IPS-18a (cell line): ENCODE measurements around the gene TUB.

Experiments
- H3K27ac ChIP-seq: one replicate; pipeline ENCODE4 v1.5.1; 2013; ENCODE audit warnings: low read length
- H3K27me3 ChIP-seq: one replicate; pipeline ENCODE4 v1.6.1; 2013; ENCODE audit warnings: mild to moderate bottlenecking, low read length; ENCODE audit not compliant: control insufficient read depth, insufficient read depth
- H3K36me3 ChIP-seq: one replicate; pipeline ENCODE4 v1.6.1; 2013; ENCODE audit warnings: low read depth, low read length; ENCODE audit not compliant: control insufficient read depth
- H3K4me1 ChIP-seq: one replicate; pipeline ENCODE4 v1.6.1; 2013; ENCODE audit warnings: low read depth, low read length; ENCODE audit not compliant: control insufficient read depth
- H3K4me3 ChIP-seq: one replicate; pipeline ENCODE4 v1.5.1; 2013; ENCODE audit warnings: low read length
- H3K9ac ChIP-seq: one replicate; pipeline ENCODE4 v1.6.1; 2013; ENCODE audit warnings: mild to moderate bottlenecking, low read length, moderate library complexity
- H3K9me3 ChIP-seq: one replicate; pipeline ENCODE4 v1.6.1; 2013; ENCODE audit warnings: low read depth, low read length; ENCODE audit not compliant: control insufficient read depth

The TUB gene

DNA sequence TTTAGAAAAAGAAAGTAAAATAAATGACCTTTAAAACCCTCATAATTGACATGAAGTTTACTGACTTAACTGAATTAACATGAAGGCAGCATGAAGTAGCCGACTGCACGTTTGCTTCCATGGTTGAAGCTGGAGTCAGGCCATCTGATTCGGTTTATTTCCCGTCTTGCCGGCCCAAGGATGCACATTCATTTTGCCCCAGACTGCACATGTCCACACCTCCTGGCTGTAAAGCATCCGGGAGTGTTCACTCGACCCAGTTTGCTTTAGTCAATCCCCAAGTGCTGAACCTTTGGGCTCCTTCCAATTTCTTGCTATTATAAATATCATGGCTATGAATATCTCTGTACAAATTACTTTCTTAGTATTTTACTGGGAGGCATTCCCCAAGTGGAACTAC, 17.7 kb upstream of the TUB start:
- H3K27ac ChIP-seq = no peak overlapping the region
- peaks cover 5% of the 10 kb centered on the region for H3K4me1 ChIP-seq
- no peaks in the 10 kb centered on the region for H3K36me3 ChIP-seq
- H3K4me3 ChIP-seq = no peak overlapping the region
- no peak overlapping the region for H3K9ac ChIP-seq
- no peaks in the 10 kb centered on the region for H3K27me3 ChIP-seq
- no peaks in the 10 kb centered on the region for H3K9me3 ChIP-seq

DNA sequence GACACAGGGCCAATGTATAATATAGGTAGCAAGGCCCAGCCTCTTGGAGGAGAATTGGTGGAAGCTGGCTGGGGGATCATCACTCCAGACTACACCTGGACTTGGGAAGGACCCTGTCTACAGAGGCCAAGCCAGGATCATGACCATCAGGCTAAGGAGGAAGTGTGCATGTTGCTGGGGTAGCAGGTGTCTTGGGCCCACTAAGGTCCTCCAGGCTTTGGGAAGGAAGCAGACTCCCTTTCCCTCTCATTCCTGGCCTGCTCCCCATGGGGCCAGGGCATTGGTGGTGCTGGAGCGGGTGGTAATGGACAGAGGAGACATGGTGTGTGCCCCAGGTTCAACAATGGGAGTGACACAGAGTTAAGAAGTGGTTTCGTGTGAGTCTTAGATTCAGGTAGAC, 16.0 kb upstream of the TUB start:
- Histone ChIP-seq H3K4me3 (no peak overlapping the region), H3K36me3 (no peaks in the 10 kb centered on the region), H3K9me3 (no peaks in the 10 kb centered on the region)

DNA sequence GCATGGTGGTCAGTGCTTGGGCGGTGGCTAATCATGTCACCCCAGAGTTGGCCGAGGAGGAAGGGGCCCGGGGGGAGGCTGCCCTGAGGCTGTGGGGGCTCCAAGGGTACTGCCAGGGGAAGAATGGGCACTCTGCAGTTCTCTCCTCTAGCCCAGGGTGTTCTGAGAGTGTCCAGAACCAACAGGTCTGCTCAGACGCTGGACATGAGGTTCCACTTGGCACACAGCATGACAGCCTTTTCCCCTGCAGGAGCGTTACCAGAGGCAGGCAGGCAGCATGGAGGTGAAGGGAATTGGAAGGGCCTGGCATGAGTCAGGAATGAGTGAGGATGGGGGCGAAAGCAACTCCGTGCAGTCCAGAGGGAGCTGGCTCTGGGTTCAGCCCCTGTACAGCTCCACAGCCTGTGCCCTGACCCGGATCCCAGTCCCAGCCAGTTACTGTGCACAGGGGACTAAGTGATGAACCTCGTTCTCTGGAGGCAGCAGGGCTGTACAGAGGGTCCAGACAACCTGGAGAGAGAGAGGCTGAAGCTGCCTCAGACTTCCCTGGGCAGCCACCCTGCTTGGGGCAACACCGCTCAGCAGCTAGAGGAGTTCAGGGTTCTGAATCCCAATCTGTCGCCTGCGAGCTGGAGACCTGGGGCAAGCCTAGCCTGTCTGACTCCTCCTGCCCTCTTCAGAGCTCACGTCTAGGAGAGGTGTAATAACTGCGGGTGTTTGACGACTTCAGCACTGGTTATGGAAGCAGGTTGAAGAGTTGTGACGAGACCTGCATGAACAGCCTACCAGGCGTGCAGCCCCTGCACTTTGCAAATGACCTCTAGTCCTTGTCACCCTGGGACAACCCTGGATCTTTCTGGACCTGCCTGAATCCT, 14.7 kb upstream of the TUB start:
- Histone ChIP-seq H3K9ac (no peak overlapping the region), H3K36me3 (no peaks in the 10 kb centered on the region), H3K4me3 (no peak overlapping the region), H3K27me3 (no peaks in the 10 kb centered on the region), H3K9me3 (no peaks in the 10 kb centered on the region), H3K4me1 (peaks cover 5% of the 10 kb centered on the region), H3K27ac (no peak overlapping the region)

More for the DNA sequence above, 16.0 kb upstream of the TUB start:
- Histone ChIP-seq H3K4me1 (peaks cover 5% of the 10 kb centered on the region), H3K27ac (no peak overlapping the region), H3K27me3 (no peaks in the 10 kb centered on the region), H3K9ac (no peak overlapping the region)

DNA sequence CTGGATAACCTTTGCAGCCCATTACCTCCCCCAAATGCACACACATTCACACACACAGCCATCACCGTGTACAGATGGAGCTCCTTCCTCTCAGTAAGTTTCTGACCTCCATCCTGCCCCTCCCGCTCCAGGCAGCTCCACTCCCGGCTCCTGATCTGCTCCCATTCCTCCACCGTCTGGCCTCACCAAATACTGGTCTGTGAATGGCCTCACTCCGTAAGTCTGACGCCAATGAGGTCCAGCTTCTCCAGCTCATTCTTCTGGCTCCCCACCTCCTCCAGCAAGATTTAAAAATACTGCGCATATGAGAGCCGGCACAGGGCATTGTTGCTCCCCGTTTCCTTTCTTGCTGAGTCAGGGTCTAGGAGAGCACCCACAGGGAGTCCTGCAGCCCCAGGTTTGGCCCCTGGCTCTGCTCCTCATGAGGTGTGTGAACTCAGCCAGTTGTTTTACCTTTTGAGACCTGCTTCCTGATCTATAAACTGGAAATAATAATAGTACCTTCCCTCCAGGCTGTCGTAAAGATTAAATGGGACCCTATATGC, 14.0 kb upstream of the TUB start:
- Histone ChIP-seq H3K4me1 (peaks cover 7% of the 10 kb centered on the region), H3K9ac (no peak overlapping the region), H3K27ac (no peak overlapping the region), H3K9me3 (no peaks in the 10 kb centered on the region), H3K27me3 (peaks cover 6% of the 10 kb centered on the region), H3K36me3 (no peaks in the 10 kb centered on the region), H3K4me3 (no peak overlapping the region)

DNA sequence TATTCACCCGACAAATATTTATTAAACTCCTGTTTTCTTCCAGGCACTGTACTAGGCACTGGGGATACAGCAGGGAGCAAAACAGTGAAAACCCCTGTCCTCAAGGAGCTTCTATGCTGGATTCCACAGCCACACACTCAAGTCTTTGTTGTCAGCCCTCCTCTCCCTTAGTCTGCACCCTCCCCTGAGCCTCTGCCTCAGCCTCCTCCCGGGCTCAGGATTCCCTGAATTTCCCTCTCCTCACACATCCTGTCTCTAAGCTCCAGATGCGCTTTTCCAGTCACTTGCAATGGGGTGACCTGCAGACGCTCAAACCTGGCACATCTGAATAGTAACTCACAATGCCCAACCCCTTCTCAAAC, 13.5 kb upstream of the TUB start:
- H3K9ac ChIP-seq = no peak overlapping the region
- peaks cover 13% of the 10 kb centered on the region for H3K4me1 ChIP-seq
- H3K9me3 ChIP-seq = no peaks in the 10 kb centered on the region
- H3K27ac ChIP-seq = no peak overlapping the region
- H3K4me3 ChIP-seq = no peak overlapping the region
- peaks cover 11% of the 10 kb centered on the region for H3K27me3 ChIP-seq
- no peaks in the 10 kb centered on the region for H3K36me3 ChIP-seq

DNA sequence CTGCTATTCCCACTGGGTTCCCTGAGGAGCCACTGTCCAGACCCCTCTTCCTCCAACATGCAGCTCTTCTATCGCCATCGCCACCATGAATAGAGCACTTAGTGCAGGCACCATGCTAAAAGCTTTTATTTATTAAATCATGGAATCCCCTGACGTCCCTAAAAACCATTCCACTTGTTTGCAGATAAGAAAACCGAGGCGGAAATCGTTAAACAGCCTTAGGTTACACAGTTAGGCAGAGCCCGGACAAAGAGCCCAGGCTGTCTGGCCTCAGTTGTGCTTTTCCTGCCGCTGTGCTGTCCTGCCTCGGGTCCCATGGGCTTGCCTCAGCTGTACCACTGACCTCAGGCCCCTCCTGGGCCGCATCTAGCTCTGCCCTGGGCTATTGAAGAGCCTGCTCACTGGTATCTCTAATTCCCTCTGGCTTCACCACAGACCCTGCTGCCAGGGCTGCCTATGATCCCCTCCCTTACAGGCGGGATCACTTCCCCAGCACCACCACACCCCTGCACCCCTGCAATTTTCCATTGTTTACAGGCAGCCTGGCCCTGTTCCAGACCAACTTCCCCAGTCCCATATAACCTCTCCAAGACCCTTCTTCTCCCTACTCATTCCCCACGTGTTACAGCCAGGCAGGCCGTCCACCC, 13.0 kb upstream of the TUB start:
- no peak overlapping the region for H3K4me3 ChIP-seq
- H3K27me3 ChIP-seq = peaks cover 15% of the 10 kb centered on the region
- no peaks in the 10 kb centered on the region for H3K36me3 ChIP-seq
- no peaks in the 10 kb centered on the region for H3K9me3 ChIP-seq
- no peak overlapping the region for H3K27ac ChIP-seq
- H3K4me1 ChIP-seq = peaks cover 18% of the 10 kb centered on the region
- no peak overlapping the region for H3K9ac ChIP-seq

DNA sequence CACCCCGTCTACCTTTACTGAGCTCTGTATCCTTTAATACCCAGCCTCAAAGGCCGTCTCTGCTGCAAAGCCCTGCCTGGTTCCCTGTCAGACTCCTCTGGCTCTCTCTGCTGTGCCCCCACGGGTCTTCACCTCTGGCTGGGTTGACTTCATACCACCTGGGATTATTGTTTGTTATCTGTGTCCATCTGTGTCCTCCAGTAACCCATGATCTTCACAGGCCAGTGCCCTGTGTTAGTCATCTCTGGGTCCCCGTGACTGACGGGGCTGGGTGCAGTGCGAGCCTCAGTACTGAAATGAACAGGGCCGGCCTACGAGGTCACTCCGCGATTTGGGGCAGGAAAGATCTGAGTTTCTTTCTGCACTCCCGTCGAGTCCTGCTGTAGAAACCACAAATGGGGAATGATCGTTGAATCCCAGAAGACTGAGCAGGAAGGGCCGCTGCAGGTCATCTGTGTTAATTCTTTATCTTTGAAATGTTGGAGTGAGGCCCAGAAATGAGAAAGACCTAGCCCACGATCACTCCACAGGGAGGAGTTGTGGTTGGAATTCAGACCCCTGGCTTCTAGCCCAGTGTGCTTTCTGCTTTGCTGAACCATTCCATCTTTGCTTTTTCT, 12.3 kb upstream of the TUB start:
- H3K27me3 ChIP-seq = peaks cover 15% of the 10 kb centered on the region
- H3K4me3 ChIP-seq = no peak overlapping the region
- no peaks in the 10 kb centered on the region for H3K36me3 ChIP-seq
- H3K4me1 ChIP-seq = peaks cover 18% of the 10 kb centered on the region
- no peak overlapping the region for H3K27ac ChIP-seq
- H3K9me3 ChIP-seq = no peaks in the 10 kb centered on the region
- H3K9ac ChIP-seq = no peak overlapping the region

DNA sequence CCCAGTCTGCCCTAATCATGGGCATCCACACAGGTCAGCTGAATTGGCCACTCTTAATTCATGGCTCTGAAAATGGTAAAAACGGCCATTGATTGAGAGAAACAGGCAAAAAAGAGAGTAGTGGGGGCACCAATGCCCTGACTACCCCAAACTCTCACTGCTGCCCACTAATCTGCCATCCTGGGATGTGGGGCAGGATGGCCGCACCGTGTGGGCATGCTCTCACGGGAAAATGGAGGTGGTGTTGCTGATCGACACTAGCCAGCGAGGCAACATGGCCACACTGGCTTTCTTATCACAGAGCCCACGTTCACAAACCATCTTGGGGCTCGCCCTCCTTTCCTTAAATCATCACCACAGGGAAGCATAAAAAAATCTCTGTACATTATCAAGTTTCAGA, 11.2 kb upstream of the TUB start:
- Histone ChIP-seq H3K9ac (no peak overlapping the region), H3K27me3 (peaks cover 15% of the 10 kb centered on the region), H3K4me3 (no peak overlapping the region), H3K4me1 (peaks cover 18% of the 10 kb centered on the region), H3K27ac (no peak overlapping the region), H3K9me3 (no peaks in the 10 kb centered on the region), H3K36me3 (no peaks in the 10 kb centered on the region)

DNA sequence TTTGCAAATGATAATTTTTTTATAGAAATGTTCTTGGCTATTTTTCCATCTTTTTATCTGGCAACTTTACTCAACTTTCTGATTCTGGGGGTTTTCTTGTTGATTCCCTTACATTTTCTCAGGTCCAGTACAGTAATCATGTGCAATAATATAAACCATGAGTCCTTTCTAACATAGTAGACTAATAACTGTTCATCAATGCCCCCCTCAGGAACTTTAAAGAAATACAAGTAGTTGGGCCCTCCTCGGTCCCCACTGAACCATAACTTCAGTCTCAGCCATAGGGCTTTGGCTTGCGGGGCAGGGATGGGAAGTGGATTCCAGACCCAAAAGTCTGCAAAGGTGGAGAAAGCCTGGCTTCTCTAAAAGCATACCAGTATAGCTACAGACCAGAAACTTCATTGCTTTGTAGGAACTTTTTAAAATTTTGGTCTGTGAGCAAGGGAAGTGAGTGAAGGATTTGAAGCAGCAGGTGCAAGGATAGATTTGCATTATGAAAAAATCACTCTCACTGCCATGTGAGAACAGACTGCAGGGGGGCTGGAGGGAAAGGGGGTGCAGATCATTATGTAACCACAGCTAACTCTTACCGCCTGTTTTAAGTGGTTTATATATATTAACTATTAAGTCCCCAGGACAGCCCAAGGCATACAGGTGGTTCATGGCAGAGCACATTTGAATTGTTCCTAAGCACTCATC, 10.4 kb upstream of the TUB start:
- peaks cover 18% of the 10 kb centered on the region for H3K4me1 ChIP-seq
- H3K27ac ChIP-seq = no peak overlapping the region
- H3K36me3 ChIP-seq = no peaks in the 10 kb centered on the region
- H3K4me3 ChIP-seq = no peak overlapping the region
- H3K27me3 ChIP-seq = peaks cover 15% of the 10 kb centered on the region
- H3K9me3 ChIP-seq = no peaks in the 10 kb centered on the region
- no peak overlapping the region for H3K9ac ChIP-seq

DNA sequence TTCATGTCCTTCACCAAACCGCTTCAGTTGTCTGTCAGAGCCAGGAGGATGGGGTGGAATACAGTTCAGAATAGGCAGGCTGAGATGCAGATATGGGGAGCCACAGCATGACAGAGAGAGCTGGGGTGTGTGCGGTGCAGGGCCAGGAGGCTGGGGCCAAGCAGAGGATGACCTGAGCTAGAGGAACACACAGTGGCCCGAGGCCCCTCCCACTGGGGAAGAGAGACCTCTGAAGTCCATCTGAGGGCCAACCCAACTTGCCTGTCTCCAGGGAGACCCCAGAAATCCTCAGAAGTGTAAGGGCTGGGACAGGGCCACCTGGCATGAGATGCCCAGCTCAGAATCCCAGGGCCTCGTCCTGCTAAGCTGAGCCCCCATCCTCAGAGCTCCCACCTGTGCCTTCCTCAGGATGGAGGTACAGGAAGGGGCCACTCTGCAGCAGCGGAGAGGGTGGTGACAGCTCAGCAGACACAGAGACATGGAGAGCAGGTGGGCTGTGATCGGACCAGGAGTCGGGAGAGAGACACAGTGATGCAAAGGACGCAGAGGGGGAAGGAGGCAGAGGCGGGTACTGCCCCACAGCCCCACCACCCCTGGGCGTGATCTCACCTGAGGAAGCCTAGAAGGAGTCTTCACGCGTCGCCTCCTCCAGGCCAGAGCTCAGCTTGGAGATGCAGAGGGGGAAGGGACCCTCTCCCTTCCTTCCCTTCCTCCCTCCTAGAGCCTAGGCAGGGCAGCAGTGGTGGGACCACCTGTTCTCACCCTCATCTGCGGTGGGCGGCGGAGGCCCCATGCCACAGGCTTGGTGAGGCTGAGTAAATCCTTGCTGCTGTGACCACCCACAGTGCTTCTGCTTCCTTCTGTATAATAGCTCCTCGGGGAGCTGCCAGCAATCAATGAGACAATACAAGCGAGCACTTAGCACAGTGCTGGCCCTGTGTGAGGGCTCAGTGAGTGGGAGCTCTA, 9.1 kb upstream of the TUB start:
- Histone ChIP-seq H3K4me1 (peaks cover 16% of the 10 kb centered on the region), H3K27ac (no peak overlapping the region), H3K4me3 (no peak overlapping the region), H3K9ac (no peak overlapping the region), H3K27me3 (peaks cover 15% of the 10 kb centered on the region), H3K9me3 (no peaks in the 10 kb centered on the region), H3K36me3 (no peaks in the 10 kb centered on the region)
